Amniotic epithelial cell (primary cell): Measurements from ENCODE around the gene ALG8.
"Not testable (repeated sequence)": the region's sequence is repeated elsewhere in the genome, so short reads cannot be mapped to it uniquely, and the experiment has no call there.

ENCODE experiments used
- DNase-seq: peaks from one replicate; pipeline ENCODE4 v3.0.0-alpha.2; 2010; ENCODE audit warnings: low read depth

Gene ALG8

GRCh38 chr11:78100261-78100660, 39.2 kb downstream of the ALG8 start:
- DNase-seq: no peak

GRCh38 chr11:78099666-78100065, 39.8 kb downstream of the ALG8 start:
- DNase-seq: no peak

GRCh38 chr11:78097666-78098385, 41.6 kb downstream of the ALG8 start:
- no peak for DNase-seq

GRCh38 chr11:78094250-78094649, 45.2 kb downstream of the ALG8 start:
- no peak for DNase-seq

GRCh38 chr11:78086521-78087074, 52.8 kb downstream of the ALG8 start:
- not testable (repeated sequence) for DNase-seq

GRCh38 chr11:78085972-78086371, 53.5 kb downstream of the ALG8 start:
- DNase-seq: no peak

GRCh38 chr11:78084506-78084905, 54.9 kb downstream of the ALG8 start:
- peak; percentile 23 for DNase-seq

- DNase-seq: no peak
Measured at GRCh38 chr11:78083021-78083420, 56.4 kb downstream of the ALG8 start.

- no peak for DNase-seq
Measured at GRCh38 chr11:78082146-78082545, 57.3 kb downstream of the ALG8 start.

- DNase-seq: no peak
Measured at GRCh38 chr11:78081583-78081982, 57.8 kb downstream of the ALG8 start.

GRCh38 chr11:78080818-78081495, 58.5 kb downstream of the ALG8 start:
- peak; percentile 62 for DNase-seq

- DNase-seq: no peak
Measured at GRCh38 chr11:78080084-78080817, 59.2 kb downstream of the ALG8 start.

GRCh38 chr11:78079232-78080083, 60.0 kb downstream of the ALG8 start, which contains the start of gene NDUFC2:
Gene NDUFC2, minus strand, starts transcription at chr11:78079862. Its CDS starts 118 bp downstream, at chr11:78079744.
- DNase-seq: peak; percentile 81

GRCh38 chr11:78078218-78079167, 60.9 kb downstream of the ALG8 start:
- DNase-seq: no peak

GRCh38 chr11:78077592-78077991, 61.8 kb downstream of the ALG8 start:
- DNase-seq: not testable (repeated sequence)

- no peak for DNase-seq
Measured at GRCh38 chr11:78076733-78077403, 62.6 kb downstream of the ALG8 start.

GRCh38 chr11:78074756-78075155, 64.7 kb downstream of the ALG8 start:
- DNase-seq: no peak

GRCh38 chr11:78072455-78072854, 67.0 kb downstream of the ALG8 start:
- peak; percentile 30 for DNase-seq

- DNase-seq: no peak
Measured at GRCh38 chr11:78071717-78072116, 67.7 kb downstream of the ALG8 start.

- no peak for DNase-seq
Measured at GRCh38 chr11:78070621-78071020, 68.8 kb downstream of the ALG8 start.
